Measurements from ENCODE around the gene COL16A1. TPM values are rescaled to one million over a fixed set of nuclear protein-coding genes. Genes with fewer than 3 reads are reported as not detected.
A peak's percentile ranks its signal among the peaks of the same experiment; 100 is the strongest.

COL16A1 gene
- total and polyA plus RNA-seq, 2 of the 13 experiments (the other 11 are each of a cell fraction or from before 2014, with no cell fraction given): 4.3 to 12.2 TPM

GRCh38 chr1:31715087-31715872, 11.5 kb upstream of the COL16A1 start (continued):
- TF ChIP-seq, protein P1, sequence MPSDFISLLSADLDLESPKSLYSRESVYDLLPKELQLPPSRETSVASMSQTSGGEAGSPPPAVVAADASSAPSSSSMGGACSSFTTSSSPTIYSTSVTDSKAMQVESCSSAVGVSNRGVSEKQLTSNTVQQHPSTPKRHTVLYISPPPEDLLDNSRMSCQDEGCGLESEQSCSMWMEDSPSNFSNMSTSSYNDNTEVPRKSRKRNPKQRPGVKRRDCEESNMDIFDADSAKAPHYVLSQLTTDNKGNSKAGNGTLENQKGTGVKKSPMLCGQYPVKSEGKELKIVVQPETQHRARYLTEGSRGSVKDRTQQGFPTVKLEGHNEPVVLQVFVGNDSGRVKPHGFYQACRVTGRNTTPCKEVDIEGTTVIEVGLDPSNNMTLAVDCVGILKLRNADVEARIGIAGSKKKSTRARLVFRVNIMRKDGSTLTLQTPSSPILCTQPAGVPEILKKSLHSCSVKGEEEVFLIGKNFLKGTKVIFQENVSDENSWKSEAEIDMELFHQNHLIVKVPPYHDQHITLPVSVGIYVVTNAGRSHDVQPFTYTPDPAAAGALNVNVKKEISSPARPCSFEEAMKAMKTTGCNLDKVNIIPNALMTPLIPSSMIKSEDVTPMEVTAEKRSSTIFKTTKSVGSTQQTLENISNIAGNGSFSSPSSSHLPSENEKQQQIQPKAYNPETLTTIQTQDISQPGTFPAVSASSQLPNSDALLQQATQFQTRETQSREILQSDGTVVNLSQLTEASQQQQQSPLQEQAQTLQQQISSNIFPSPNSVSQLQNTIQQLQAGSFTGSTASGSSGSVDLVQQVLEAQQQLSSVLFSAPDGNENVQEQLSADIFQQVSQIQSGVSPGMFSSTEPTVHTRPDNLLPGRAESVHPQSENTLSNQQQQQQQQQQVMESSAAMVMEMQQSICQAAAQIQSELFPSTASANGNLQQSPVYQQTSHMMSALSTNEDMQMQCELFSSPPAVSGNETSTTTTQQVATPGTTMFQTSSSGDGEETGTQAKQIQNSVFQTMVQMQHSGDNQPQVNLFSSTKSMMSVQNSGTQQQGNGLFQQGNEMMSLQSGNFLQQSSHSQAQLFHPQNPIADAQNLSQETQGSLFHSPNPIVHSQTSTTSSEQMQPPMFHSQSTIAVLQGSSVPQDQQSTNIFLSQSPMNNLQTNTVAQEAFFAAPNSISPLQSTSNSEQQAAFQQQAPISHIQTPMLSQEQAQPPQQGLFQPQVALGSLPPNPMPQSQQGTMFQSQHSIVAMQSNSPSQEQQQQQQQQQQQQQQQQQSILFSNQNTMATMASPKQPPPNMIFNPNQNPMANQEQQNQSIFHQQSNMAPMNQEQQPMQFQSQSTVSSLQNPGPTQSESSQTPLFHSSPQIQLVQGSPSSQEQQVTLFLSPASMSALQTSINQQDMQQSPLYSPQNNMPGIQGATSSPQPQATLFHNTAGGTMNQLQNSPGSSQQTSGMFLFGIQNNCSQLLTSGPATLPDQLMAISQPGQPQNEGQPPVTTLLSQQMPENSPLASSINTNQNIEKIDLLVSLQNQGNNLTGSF (CRISPR knock-in tag; IDR thresholded peaks at IDR 0.05): no peak
- TF ChIP-seq NONO (IDR thresholded peaks at IDR 0.05) (no peak), NONO (CRISPR knock-in tag; conservative IDR thresholded peaks at IDR 0.05) (peak; percentile 86), IRF2 (CRISPR knock-in tag; IDR thresholded peaks at IDR 0.05) (peak; percentile 35; the same call in 1 of the 2 replicates), HNF4A (CRISPR knock-in tag; IDR thresholded peaks at IDR 0.05) (peak; percentile 96), ZBTB26 (CRISPR knock-in tag; IDR thresholded peaks at IDR 0.05; ENCODE audit: borderline replicate concordance) (0 out of 2 replicates have a peak, but pooled peaks have one; percentile 21), MZF1 (CRISPR knock-in tag; IDR thresholded peaks at IDR 0.05; ENCODE audit: borderline replicate concordance) (no peak), AGO2 (optimal IDR thresholded peaks at IDR 0.05; ENCODE audit: low read depth, low read length) (peak; percentile 40), ZNF549 (CRISPR knock-in tag; IDR thresholded peaks at IDR 0.05) (no peak), ZNF567 (CRISPR knock-in tag; IDR thresholded peaks at IDR 0.05; ENCODE audit: borderline replicate concordance) (no peak), SMC3 (IDR thresholded peaks at IDR 0.05; ENCODE audit: low read length) (peak; percentile 48; the same call in 1 of the 2 replicates), ZNF382 (CRISPR knock-in tag; IDR thresholded peaks at IDR 0.05; ENCODE audit: borderline replicate concordance) (no peak), ZNF629 (CRISPR knock-in tag; conservative IDR thresholded peaks at IDR 0.05) (0 out of 2 replicates have a peak, but pooled peaks have one; percentile 30), CERS6 (CRISPR knock-in tag; IDR thresholded peaks at IDR 0.05) (no peak), ZNF766 (CRISPR knock-in tag; IDR thresholded peaks at IDR 0.05; ENCODE audit: borderline replicate concordance) (peak; percentile 77; the same call in 1 of the 2 replicates), ATF5 (CRISPR knock-in tag; IDR thresholded peaks at IDR 0.05; ENCODE audit: low read depth) (0 out of 2 replicates have a peak, but pooled peaks have one; percentile 41), ZNF572 (CRISPR knock-in tag; IDR thresholded peaks at IDR 0.05) (0 out of 2 replicates have a peak, but pooled peaks have one; percentile 28)
- TF ChIP-seq, protein P2, sequence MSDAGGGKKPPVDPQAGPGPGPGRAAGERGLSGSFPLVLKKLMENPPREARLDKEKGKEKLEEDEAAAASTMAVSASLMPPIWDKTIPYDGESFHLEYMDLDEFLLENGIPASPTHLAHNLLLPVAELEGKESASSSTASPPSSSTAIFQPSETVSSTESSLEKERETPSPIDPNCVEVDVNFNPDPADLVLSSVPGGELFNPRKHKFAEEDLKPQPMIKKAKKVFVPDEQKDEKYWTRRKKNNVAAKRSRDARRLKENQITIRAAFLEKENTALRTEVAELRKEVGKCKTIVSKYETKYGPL (CRISPR knock-in tag; IDR thresholded peaks at IDR 0.05): no peak
- TF ChIP-seq, protein P3, sequence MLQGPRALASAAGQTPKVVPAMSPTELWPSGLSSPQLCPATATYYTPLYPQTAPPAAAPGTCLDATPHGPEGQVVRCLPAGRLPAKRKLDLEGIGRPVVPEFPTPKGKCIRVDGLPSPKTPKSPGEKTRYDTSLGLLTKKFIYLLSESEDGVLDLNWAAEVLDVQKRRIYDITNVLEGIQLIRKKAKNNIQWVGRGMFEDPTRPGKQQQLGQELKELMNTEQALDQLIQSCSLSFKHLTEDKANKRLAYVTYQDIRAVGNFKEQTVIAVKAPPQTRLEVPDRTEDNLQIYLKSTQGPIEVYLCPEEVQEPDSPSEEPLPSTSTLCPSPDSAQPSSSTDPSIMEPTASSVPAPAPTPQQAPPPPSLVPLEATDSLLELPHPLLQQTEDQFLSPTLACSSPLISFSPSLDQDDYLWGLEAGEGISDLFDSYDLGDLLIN (CRISPR knock-in tag; IDR thresholded peaks at IDR 0.05; ENCODE audit: borderline replicate concordance): 0 out of 2 replicates have a peak, but pooled peaks have one; percentile 22
